DND-41 (cell line): ENCODE results near the gene TXK.

Source experiments
- CTCF ChIP-seq: IDR thresholded peaks from 2 replicates; pipeline ENCODE4 v1.5.1; 2012; ENCODE audit warnings: borderline replicate concordance, low read length, moderate library complexity, mild to moderate bottlenecking; ENCODE audit not compliant: poor library complexity, severe bottlenecking; ENCODE audit errors: extremely low read depth
- EZH2 ChIP-seq: IDR thresholded peaks from 3 replicates; pipeline ENCODE4 v1.6.1; 2012; ENCODE audit warnings: borderline replicate concordance, low read depth, mild to moderate bottlenecking, moderate library complexity, low read length, inconsistent platforms; ENCODE audit not compliant: severe bottlenecking

- TF ChIP-seq CTCF (no peak), EZH2 (no peak)
Observed at GRCh38 chr4:48175806-48176205, 41.8 kb upstream of the TXK start.
